HG03558 (cell line): ENCODE results near the gene TUBA8.
"Not testable (repeated sequence)": the region's sequence is repeated elsewhere in the genome, so short reads cannot be mapped to it uniquely, and the experiment has no call there.

Experiments
- ATAC-seq: cut with Tn5 transposase; IDR thresholded peaks from one replicate; pipeline ENCODE4 v1.9.1; 2021; ENCODE audit warnings: moderate number of reproducible peaks; ENCODE audit not compliant: unreplicated experiment; ENCODE audit errors: extremely low read depth

TUBA8 gene

GRCh38 chr22:18103527-18104269, 6.9 kb upstream of the TUBA8 start:
- ATAC-seq = no peak

- no peak for ATAC-seq
These were observed 6.0 kb upstream of the TUBA8 start for GRCh38 chr22:18104566-18104965.

- not testable (repeated sequence) for ATAC-seq
These were observed 4.6 kb upstream of the TUBA8 start for GRCh38 chr22:18105981-18106380.

DNA sequence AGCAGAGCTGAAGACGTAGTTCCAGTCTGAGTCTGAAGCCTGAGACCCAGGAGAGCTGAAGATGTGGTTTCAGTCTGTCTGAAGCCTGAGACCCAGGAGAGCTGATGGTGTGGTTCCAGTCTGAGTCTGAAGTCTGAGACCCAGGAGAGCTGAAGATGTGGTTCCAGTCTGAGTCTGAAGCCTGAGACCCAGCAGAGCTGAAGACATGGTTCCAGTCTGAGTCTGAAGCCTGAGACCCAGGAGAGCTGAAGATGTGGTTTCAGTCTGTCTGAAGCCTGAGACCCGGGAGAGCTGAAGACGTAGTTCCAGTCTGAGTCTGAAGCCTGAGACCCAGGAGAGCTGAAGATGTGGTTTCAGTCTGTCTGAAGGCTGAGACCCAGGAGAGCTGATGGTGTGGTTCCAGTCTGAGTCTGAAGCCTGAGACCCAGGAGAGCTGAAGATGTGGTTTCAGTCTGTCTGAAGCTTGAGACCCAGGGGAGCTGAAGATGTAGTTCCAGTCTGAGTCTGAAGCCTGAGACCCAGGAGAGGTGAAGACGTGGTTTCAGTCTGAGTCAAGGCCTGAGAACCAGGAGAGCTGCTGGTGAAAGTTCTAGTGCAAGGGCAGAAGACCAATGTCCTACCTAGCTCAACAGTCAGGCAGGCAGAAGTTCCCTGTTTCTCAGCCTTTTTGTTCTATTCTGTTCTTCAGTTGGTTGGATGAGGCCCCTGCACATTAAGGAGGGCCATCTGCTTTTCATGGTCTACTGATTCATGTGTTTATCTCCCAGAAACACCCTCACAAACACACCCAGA, 3.9 kb upstream of the TUBA8 start:
- ATAC-seq = not testable (repeated sequence)

GRCh38 chr22:18108187-18108586, 2.4 kb upstream of the TUBA8 start:
- ATAC-seq = no peak

DNA sequence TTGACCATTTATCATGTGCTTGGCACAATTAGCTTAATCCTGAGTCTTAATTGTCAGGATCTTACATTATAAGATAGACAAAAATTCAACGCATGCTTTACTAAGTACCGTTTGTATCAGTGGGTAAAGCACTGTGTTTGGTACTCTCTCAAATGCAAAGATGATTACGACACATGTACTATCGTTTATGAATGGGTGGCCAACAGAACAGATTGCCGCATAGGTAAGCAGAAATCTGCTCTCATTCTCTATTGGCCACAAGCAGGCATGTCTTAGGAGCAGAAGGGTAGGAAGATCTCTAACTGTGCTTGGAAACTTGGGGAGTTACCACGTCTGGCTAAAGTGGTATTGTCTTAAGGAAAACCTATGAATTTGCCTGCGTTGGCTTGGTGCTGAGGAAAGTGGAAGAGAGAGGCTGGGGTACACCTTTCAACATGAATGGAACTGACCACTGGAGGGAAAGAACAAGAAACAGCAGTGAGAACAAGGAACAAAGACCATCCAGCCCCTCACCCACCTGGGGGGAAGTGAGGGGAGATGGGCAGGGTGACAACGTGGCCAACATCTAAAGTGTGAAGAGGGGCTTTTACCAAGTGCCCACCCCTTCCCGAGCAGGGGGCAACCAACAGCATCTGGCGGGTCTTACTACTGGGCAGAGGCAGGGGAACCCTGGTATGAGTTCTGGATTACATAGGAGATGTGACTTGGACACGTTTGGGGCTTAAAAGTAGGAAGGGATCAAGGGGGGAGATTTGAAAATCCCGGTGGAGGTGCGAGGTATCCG, 1.0 kb upstream of the TUBA8 start:
- ATAC-seq = no peak

DNA sequence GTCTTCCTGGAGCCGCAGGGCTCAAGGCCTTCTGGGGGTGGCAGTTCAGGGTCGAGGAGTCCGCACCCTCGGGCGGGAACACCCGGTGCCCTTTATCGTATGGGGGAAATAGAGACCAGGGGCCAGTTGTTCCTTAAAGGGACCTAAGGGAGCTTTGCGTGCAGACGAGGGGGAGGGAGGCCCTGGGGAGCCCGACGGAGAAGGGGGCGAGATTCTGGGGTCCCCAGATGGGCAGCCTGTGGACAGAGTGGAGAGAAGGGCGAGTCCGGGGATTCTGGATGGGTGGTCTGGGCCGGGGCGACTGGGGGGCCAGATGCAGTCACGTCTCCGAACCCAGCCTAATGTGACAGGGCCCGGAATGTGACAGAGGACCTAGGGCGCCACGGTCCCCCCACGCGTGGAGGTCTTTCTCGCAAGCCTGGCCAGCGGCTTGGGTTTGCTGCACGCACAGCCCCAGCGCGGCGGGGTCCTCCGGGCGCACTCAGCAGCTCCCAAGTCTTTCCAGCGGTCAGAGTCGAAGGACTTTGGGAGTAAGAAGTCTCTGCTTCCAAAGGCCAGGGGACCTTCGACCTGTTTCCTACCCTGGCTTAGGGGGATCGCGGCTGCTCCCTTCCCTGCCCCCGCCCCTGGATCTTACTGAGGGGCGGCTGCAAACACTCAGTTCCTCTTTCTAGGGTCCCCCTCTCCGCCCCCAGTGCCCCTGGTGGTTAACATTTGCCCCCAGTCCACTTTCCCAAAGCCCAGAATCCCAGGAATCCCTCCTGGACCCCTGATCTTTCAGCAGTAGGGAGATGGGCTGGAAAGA, 547 bp downstream of the TUBA8 start:
- no peak for ATAC-seq

GRCh38 chr22:18111759-18112330, 1.2 kb downstream of the TUBA8 start:
- no peak for ATAC-seq

- no peak for ATAC-seq
These were observed 1.8 kb downstream of the TUBA8 start for GRCh38 chr22:18112440-18112839.

GRCh38 chr22:18113680-18114394, 3.2 kb downstream of the TUBA8 start:
- ATAC-seq = no peak

GRCh38 chr22:18114495-18114894, 3.9 kb downstream of the TUBA8 start:
- no peak for ATAC-seq

DNA sequence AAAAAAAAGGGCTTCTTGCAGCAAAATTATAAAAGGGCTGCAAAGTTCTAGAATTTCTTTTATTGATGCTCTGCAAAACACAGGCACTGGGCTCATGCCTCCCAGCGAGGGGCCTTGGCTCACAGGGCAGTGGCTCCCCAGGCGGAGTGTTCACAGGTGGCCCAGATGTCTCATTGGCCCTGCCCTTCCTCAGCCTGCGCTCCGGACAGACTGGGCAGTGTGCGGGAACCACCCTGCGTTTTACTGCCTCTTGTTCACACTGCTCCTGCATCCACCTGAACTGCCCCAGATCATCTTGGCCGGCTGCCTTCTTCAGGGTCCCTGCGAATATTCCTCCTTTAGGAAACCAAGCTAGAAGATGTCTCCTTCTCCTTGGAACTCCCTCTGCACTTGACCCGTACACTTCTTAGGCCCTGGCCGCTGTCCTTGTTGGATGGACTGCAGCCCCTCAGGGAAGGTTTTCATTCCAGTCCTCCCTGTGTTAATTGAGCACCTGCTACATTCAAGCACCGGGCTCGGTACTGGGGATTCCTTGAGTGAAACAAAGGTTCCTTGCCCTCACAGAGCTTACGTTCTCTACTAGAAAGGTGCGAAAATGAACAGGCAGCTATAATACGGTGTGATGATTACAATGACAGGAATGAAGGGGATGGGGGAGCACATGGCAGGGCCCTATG, 4.5 kb downstream of the TUBA8 start:
- no peak for ATAC-seq

GRCh38 chr22:18115906-18116371, 5.3 kb downstream of the TUBA8 start:
- no peak for ATAC-seq

DNA sequence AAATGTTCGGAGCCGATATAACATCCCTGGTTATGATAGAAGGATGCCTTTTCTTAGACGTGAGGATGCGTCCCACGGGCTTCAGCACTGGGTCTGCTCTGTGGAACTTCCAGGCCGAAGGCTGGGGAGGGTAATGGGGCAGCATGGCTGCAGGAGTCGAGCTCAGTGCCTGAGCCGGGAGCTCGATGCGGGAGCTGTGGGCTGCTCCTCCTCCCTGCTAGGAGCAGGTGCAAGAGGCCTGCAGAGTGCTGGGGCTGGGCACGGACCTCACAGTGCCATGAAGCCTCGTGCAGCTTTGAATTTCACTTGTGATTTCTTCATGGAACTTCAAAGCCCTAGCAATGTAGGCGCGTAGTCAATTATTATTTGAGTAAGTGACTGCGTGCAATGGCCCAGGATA, 6.0 kb downstream of the TUBA8 start:
- no peak for ATAC-seq

DNA sequence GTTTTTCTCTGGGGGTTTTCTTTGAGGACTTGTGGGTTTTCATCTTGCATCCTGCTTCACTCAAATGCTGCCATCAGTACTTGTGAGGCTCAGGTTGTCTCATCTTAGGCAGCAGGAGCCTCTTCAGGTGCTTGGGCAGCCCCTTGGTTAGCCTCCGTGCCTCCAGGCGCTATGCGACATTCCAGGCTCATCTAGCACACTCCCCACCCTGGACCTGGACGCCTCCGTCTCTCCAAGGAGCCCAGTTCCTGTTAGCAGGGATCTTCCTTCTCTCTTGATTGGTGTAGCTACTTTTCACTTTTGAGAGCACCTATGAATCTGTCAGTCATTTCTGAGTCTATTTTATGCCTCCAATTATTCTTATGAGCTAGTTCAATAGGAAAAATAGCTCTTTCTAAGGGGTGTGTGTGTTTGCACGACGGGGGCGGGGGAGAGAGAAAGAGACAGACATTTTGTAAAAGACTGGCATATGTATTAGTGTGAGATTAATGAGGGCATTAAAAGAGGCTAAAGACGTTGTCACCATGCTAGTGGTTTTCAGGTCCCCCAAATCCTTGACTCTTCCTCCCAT, 7.8 kb downstream of the TUBA8 start:
- ATAC-seq = no peak

DNA sequence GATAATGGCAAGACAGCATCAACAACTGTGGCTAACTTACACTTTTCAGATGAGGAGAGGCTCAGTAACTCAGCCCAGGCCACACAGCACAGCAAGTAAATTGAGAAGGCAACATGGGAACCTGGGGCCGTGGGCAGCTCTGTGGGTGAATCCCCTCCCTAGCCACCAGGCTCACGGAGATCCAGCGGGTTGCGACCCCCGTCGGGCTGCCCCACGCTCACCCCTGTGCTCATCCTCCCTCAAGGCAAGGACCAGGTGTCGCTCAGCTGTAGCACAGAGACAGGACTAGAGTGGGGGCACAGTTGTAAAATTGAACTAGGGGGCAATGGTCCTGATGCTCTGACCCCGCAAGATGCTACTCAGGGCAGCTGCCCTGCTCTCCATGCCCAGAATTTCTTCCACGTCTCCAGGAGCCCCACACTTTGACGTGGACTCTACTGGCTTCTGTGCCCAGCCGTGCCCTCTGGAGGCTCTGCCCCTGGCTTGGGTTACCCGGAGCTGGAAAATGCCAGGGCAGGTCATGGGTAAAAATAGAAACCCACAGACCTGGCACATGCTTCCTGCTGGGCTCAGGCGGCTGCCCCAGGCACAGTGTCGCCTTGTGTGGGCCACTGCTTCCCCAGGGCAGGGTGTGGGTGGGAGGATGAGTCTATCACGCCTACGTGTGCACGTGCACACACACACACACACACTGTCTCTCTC, 9.0 kb downstream of the TUBA8 start:
- ATAC-seq = no peak

DNA sequence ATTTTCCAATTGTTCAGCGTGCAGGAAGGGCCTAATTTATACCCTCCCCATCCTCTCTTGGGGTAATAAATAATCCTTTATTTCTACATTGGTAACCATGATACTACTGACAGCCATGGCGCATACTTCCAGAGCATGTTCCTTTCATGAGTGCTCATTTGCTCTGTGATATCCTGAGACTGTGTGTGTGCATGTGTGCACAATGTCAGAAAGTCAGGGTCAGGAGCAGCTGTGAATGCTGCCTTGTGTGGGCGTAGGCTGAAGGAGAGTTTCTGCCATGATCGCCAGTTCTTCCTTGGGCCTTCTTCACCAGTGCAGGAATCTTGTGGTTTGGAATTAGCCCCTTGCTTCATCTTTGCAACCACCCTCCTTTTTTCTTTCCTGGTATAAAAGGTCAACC, 10.2 kb downstream of the TUBA8 start:
- ATAC-seq = no peak

DNA sequence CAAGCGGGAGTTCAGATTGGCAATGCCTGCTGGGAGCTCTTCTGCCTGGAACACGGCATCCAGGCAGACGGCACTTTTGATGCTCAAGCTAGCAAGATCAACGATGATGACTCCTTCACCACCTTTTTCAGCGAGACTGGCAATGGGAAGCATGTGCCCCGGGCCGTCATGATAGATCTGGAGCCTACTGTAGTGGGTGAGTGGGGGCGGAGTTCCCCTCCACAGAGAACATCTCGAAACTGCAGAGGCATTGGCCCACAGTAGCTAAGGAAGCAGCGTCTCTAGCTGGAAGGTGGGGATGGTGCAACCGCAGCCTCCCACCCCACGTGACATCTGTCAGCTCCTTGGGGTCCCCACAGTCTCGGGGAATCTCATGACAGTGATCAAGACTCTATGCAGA, 10.9 kb downstream of the TUBA8 start:
- ATAC-seq = no peak
